ENCODE measurements around the gene GTF2A1.

- TF ChIP-seq YY1 (IDR thresholded peaks at IDR 0.05; ENCODE audit: insufficient read depth, insufficient read length) (no peak), SUZ12 (IDR thresholded peaks at IDR 0.05; ENCODE audit: extremely low read depth, insufficient read depth, insufficient read length) (no peak)
Measured at GRCh38 chr14:81198651-81199050, 22.1 kb downstream of the GTF2A1 start.

Data from NT2/D1 (cell line).